GM19438 (cell line): ENCODE data around the gene RAF1.

Experiments used
- ATAC-seq: cut with Tn5 transposase; IDR thresholded peaks from one replicate; pipeline ENCODE4 v1.9.1; 2021; ENCODE audit warnings: low read depth; ENCODE audit not compliant: unreplicated experiment

Gene RAF1

GRCh38 chr3:12601072-12601471 lies 62.8 kb downstream of the RAF1 start:
- ATAC-seq: no peak

GRCh38 chr3:12598890-12599289 lies 65.0 kb downstream of the RAF1 start:
- ATAC-seq: no peak

GRCh38 chr3:12593473-12593872 lies 70.4 kb downstream of the RAF1 start:
- ATAC-seq: no peak

GRCh38 chr3:12591997-12592715 lies 71.8 kb downstream of the RAF1 start:
- ATAC-seq: no peak

GRCh38 chr3:12591456-12591855 lies 72.5 kb downstream of the RAF1 start:
- no peak for ATAC-seq

GRCh38 chr3:12590096-12590495 lies 73.8 kb downstream of the RAF1 start:
- ATAC-seq: no peak

- no peak for ATAC-seq
Observed at GRCh38 chr3:12588039-12589009, 75.6 kb downstream of the RAF1 start.

- ATAC-seq: no peak
Observed at GRCh38 chr3:12586403-12586802, 77.5 kb downstream of the RAF1 start.

- ATAC-seq: peak; percentile 61
Observed at GRCh38 chr3:12585970-12586369, 77.9 kb downstream of the RAF1 start.

- ATAC-seq: no peak
Observed at GRCh38 chr3:12585181-12585580, 78.7 kb downstream of the RAF1 start.

- ATAC-seq: no peak
Observed at GRCh38 chr3:12584083-12584482, 79.8 kb downstream of the RAF1 start.

GRCh38 chr3:12583280-12583679 lies 80.6 kb downstream of the RAF1 start:
- no peak for ATAC-seq

- ATAC-seq: no peak
Observed at GRCh38 chr3:12582730-12583129, 81.2 kb downstream of the RAF1 start.

- ATAC-seq: no peak
Observed at GRCh38 chr3:12579905-12580304, 84.0 kb downstream of the RAF1 start.

- ATAC-seq: no peak
Observed at GRCh38 chr3:12579456-12579855, 84.5 kb downstream of the RAF1 start.

- no peak for ATAC-seq
Observed at GRCh38 chr3:12578742-12579141, 85.2 kb downstream of the RAF1 start.

- ATAC-seq: no peak
Observed at GRCh38 chr3:12577379-12577778, 86.5 kb downstream of the RAF1 start.

GRCh38 chr3:12574661-12575060 lies 89.3 kb downstream of the RAF1 start:
- no peak for ATAC-seq

- ATAC-seq: no peak
Observed at GRCh38 chr3:12574131-12574530, 89.8 kb downstream of the RAF1 start.

- ATAC-seq: no peak
Observed at GRCh38 chr3:12571986-12572385, 91.9 kb downstream of the RAF1 start.

GRCh38 chr3:12569836-12570235 lies 94.1 kb downstream of the RAF1 start:
- no peak for ATAC-seq

- ATAC-seq: no peak
Observed at GRCh38 chr3:12568747-12569146, 95.2 kb downstream of the RAF1 start.
